ENCODE results near the gene LILRA6. TPM values are rescaled to one million over a fixed set of nuclear protein-coding genes. Genes with fewer than 3 reads are reported as not detected.

The LILRA6 gene
- total and polyA plus RNA-seq, 2 of the 13 experiments (the other 11 are each of a cell fraction or from before 2014, with no cell fraction given), result not detected

GRCh38 chr19:54190503-54191010 lies 52.0 kb downstream of the LILRA6 start (continued):
- TF ChIP-seq ZNF562 (CRISPR knock-in tag; IDR thresholded peaks at IDR 0.05; ENCODE audit: borderline replicate concordance) (no peak), SIN3B (IDR thresholded peaks at IDR 0.05; ENCODE audit: low read length) (no peak), ZKSCAN5 (CRISPR knock-in tag; IDR thresholded peaks at IDR 0.05) (no peak), HNRNPLL (IDR thresholded peaks at IDR 0.05; ENCODE audit: low read depth, low read length, poor library complexity, severe bottlenecking) (no peak), NFYC (CRISPR knock-in tag; IDR thresholded peaks at IDR 0.05) (no peak), CENPX (CRISPR knock-in tag; IDR thresholded peaks at IDR 0.05) (no peak), CAMTA2 (CRISPR knock-in tag; IDR thresholded peaks at IDR 0.05; ENCODE audit: borderline replicate concordance) (no peak), MNT (IDR thresholded peaks at IDR 0.05) (no peak; the same call in 1 of the 2 replicates), ATRX (CRISPR knock-in tag; IDR thresholded peaks at IDR 0.05; ENCODE audit: borderline replicate concordance) (no peak), MLLT10 (CRISPR knock-in tag; IDR thresholded peaks at IDR 0.05) (no peak), NFE2 (CRISPR knock-in tag; IDR thresholded peaks at IDR 0.05) (no peak), SP140L (CRISPR knock-in tag; IDR thresholded peaks at IDR 0.05; ENCODE audit: borderline replicate concordance) (no peak), ZNF510 (CRISPR knock-in tag; IDR thresholded peaks at IDR 0.05; ENCODE audit: low read depth) (0 out of 2 replicates have a peak, but pooled peaks have one; percentile 73), GMEB1 (CRISPR knock-in tag; IDR thresholded peaks at IDR 0.05; ENCODE audit: borderline replicate concordance) (0 out of 2 replicates have a peak, but pooled peaks have one; percentile 4), MXD3 (CRISPR knock-in tag; IDR thresholded peaks at IDR 0.05) (no peak), IRF2 (CRISPR knock-in tag; IDR thresholded peaks at IDR 0.05) (no peak)
- TF ChIP-seq, protein P1, sequence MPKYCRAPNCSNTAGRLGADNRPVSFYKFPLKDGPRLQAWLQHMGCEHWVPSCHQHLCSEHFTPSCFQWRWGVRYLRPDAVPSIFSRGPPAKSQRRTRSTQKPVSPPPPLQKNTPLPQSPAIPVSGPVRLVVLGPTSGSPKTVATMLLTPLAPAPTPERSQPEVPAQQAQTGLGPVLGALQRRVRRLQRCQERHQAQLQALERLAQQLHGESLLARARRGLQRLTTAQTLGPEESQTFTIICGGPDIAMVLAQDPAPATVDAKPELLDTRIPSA (CRISPR knock-in tag; IDR thresholded peaks at IDR 0.05; ENCODE audit: borderline replicate concordance), result no peak
- TF ChIP-seq, protein P2, sequence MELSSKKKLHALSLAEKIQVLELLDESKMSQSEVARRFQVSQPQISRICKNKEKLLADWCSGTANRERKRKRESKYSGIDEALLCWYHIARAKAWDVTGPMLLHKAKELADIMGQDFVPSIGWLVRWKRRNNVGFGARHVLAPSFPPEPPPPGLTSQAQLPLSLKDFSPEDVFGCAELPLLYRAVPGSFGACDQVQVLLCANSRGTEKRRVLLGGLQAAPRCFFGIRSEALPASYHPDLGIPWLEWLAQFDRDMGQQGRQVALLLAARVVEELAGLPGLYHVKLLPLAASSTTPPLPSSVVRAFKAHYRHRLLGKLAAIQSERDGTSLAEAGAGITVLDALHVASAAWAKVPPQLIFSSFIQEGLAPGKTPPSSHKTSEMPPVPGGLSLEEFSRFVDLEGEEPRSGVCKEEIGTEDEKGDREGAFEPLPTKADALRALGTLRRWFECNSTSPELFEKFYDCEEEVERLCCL (CRISPR knock-in tag; IDR thresholded peaks at IDR 0.05; ENCODE audit: borderline replicate concordance), result no peak; the same call in 1 of the 2 replicates
- TF ChIP-seq, protein P3, sequence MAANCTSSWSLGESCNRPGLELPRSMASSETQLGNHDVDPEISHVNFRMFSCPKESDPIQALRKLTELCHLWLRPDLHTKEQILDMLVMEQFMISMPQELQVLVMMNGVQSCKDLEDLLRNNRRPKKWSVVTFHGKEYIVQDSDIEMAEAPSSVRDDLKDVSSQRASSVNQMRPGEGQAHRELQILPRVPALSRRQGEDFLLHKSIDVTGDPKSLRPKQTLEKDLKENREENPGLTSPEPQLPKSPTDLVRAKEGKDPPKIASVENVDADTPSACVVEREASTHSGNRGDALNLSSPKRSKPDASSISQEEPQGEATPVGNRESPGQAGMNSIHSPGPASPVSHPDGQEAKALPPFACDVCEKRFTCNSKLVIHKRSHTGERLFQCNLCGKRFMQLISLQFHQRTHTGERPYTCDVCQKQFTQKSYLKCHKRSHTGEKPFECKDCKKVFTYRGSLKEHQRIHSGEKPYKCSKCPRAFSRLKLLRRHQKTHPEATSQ (CRISPR knock-in tag; IDR thresholded peaks at IDR 0.05; ENCODE audit: borderline replicate concordance), result no peak
- TF ChIP-seq, protein P4, sequence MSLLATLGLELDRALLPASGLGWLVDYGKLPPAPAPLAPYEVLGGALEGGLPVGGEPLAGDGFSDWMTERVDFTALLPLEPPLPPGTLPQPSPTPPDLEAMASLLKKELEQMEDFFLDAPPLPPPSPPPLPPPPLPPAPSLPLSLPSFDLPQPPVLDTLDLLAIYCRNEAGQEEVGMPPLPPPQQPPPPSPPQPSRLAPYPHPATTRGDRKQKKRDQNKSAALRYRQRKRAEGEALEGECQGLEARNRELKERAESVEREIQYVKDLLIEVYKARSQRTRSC (CRISPR knock-in tag; IDR thresholded peaks at IDR 0.05; ENCODE audit: low read depth), result no peak
- TF ChIP-seq, protein P5, sequence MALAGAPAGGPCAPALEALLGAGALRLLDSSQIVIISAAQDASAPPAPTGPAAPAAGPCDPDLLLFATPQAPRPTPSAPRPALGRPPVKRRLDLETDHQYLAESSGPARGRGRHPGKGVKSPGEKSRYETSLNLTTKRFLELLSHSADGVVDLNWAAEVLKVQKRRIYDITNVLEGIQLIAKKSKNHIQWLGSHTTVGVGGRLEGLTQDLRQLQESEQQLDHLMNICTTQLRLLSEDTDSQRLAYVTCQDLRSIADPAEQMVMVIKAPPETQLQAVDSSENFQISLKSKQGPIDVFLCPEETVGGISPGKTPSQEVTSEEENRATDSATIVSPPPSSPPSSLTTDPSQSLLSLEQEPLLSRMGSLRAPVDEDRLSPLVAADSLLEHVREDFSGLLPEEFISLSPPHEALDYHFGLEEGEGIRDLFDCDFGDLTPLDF (CRISPR knock-in tag; IDR thresholded peaks at IDR 0.05), result no peak

Measured in HepG2 (cell line).